PFSK-1 (cell line): ENCODE measurements around the gene KRTAP6-1.

Experiments used
- FOXP2 ChIP-seq: optimal IDR thresholded peaks from 2 replicates; pipeline ENCODE3; 2011; ENCODE audit warnings: borderline replicate concordance, control low read depth, inconsistent platforms; ENCODE audit not compliant: insufficient read depth; ENCODE audit errors: extremely low read length, extremely low read depth
- POLR2AphosphoS5 ChIP-seq: IDR thresholded peaks from 2 replicates; pipeline ENCODE4 v1.6.1; 2012; ENCODE audit warnings: low read depth, mild to moderate bottlenecking, control low read depth, low read length, moderate library complexity
- REST ChIP-seq, 2 experiments: IDR thresholded peaks; 2 replicates each; pipeline versions ENCODE4 v1.6.1 to v1.8.0; 2011 to 2012; ENCODE audit warnings: low read depth in 2 of 2, low read length in 2 of 2, control low read depth in 1 of 2, inconsistent platforms in 1 of 2, mild to moderate bottlenecking in 1 of 2, moderate library complexity in 1 of 2; ENCODE audit not compliant: insufficient read depth in 1 of 2
- SIN3A ChIP-seq: IDR thresholded peaks from 2 replicates; pipeline ENCODE4 v1.6.1; 2012; ENCODE audit warnings: mild to moderate bottlenecking, low read length, moderate library complexity, borderline replicate concordance; ENCODE audit not compliant: insufficient read depth
- TAF1 ChIP-seq: IDR thresholded peaks from 2 replicates; pipeline ENCODE4 v1.6.1; 2012; ENCODE audit warnings: low read length, control low read depth, borderline replicate concordance; ENCODE audit not compliant: insufficient read depth

KRTAP6-1 gene

GRCh38 chr21:30567617-30568016, 46.1 kb downstream of the KRTAP6-1 start:
- TF ChIP-seq REST (IDR thresholded peaks at IDR 0.05; ENCODE audit: insufficient read depth in 1 of 2, low read depth in 2 of 2, low read length in 2 of 2), result no peak

GRCh38 chr21:30563630-30564029, 50.1 kb downstream of the KRTAP6-1 start:
- TF ChIP-seq SIN3A (no peak), POLR2AphosphoS5 (no peak), FOXP2 (no peak), TAF1 (no peak), REST (IDR thresholded peaks at IDR 0.05; ENCODE audit: insufficient read depth in 1 of 2, low read depth in 2 of 2, low read length in 2 of 2) (no peak)
